Upper lobe of right lung (tissue), 1 donor: ENCODE data around the gene GPC1. TPM values are rescaled to one million over a fixed set of nuclear protein-coding genes. Genes with fewer than 3 reads are reported as not detected.
A peak's percentile ranks its signal among the peaks of the same experiment; 100 is the strongest.

Source experiments
- ATAC-seq: fragments of 200-7000 bp; cut with Tn5 transposase; one replicate; pipeline ENCODE4 v1.9.1; 2020; ENCODE audit warnings: mild to moderate bottlenecking, moderate library complexity
- DNase-seq: peaks from one replicate; pipeline ENCODE4 v3.0.0-alpha.2; 2020
- H3K27ac ChIP-seq: fragments of 200-600 bp; one replicate; pipeline ENCODE4 v1.8.0; 2022
- H3K27me3 ChIP-seq: fragments of 200-600 bp; one replicate; pipeline ENCODE4 v1.8.0; 2022; ENCODE audit warnings: mild to moderate bottlenecking
- H3K36me3 ChIP-seq: fragments of 200-600 bp; one replicate; pipeline ENCODE4 v1.8.0; 2022
- H3K4me1 ChIP-seq: fragments of 200-600 bp; one replicate; pipeline ENCODE4 v1.8.0; 2022
- H3K4me3 ChIP-seq: fragments of 200-600 bp; one replicate; pipeline ENCODE4 v1.8.0; 2022; ENCODE audit warnings: mild to moderate bottlenecking
- H3K9me3 ChIP-seq: fragments of 200-600 bp; one replicate; pipeline ENCODE4 v1.8.0; 2022
- intact Hi-C: fragments of 100-400 bp; cut with DNase I; formaldehyde crosslinking; loops from one replicate; pipeline ENCODE4 v1.11.0; 2022
- total RNA-seq: library from RNA; stranded (reverse); fragmentation: NEBNext Ultra II Directional; extraction: Animal tissue kit (Norgen Biotek cat#: 25700); gene quantifications from one replicate; pipeline ENCODE4 v1.2.1, GENCODE V29; 2021
- TF ChIP-seq, protein P1 (sequence below): fragments of 200-600 bp; IDR thresholded peaks from one replicate; pipeline ENCODE4 v1.8.0; 2022; ENCODE audit warnings: antibody characterized with exemption
- donor health status: DM: no; HTN: yes; CAD: no; lungs with severe emphysema.

The GPC1 gene
- total RNA-seq, 1 donor from 2014 or later: 24.8 TPM

DNA sequence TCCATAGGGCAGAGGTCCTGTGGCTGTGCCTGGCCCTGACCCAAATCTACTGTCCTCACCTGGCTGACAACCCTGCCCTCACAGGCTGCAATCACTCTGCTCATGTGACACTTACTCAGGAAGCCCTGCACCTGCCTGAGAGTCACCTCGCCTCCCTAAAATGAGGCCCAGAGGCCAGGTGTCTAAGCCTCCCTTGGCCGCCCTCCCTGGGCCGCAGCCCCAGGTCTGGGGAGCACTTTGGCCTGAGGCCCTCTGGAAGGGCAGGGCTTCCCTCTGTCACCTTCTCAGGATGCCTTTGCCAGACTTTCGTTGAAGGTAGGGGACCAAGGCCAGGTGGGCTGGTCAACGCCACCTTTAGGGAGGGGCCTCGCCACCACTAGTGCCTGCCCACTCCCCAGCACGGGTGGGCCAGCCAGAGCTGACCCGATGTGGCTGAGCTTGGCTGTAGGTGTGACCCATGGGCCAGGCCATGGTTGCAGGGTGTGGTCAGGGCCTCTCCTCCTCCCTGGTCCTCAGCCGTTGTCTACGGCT is 6.1 kb upstream of the GPC1 start:
- no peak for ATAC-seq
- Histone ChIP-seq H3K4me3 (no peak overlapping the region), H3K9me3 (no peaks in the 10 kb centered on the region), H3K4me1 (no peaks in the 10 kb centered on the region), H3K36me3 (no peaks in the 10 kb centered on the region), H3K27me3 (no peaks in the 10 kb centered on the region), H3K27ac (no peak overlapping the region)
- TF ChIP-seq, protein P1, sequence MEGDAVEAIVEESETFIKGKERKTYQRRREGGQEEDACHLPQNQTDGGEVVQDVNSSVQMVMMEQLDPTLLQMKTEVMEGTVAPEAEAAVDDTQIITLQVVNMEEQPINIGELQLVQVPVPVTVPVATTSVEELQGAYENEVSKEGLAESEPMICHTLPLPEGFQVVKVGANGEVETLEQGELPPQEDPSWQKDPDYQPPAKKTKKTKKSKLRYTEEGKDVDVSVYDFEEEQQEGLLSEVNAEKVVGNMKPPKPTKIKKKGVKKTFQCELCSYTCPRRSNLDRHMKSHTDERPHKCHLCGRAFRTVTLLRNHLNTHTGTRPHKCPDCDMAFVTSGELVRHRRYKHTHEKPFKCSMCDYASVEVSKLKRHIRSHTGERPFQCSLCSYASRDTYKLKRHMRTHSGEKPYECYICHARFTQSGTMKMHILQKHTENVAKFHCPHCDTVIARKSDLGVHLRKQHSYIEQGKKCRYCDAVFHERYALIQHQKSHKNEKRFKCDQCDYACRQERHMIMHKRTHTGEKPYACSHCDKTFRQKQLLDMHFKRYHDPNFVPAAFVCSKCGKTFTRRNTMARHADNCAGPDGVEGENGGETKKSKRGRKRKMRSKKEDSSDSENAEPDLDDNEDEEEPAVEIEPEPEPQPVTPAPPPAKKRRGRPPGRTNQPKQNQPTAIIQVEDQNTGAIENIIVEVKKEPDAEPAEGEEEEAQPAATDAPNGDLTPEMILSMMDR: no peak
- DNase-seq: peak; percentile 52
- intact Hi-C loops: no loop called here

DNA sequence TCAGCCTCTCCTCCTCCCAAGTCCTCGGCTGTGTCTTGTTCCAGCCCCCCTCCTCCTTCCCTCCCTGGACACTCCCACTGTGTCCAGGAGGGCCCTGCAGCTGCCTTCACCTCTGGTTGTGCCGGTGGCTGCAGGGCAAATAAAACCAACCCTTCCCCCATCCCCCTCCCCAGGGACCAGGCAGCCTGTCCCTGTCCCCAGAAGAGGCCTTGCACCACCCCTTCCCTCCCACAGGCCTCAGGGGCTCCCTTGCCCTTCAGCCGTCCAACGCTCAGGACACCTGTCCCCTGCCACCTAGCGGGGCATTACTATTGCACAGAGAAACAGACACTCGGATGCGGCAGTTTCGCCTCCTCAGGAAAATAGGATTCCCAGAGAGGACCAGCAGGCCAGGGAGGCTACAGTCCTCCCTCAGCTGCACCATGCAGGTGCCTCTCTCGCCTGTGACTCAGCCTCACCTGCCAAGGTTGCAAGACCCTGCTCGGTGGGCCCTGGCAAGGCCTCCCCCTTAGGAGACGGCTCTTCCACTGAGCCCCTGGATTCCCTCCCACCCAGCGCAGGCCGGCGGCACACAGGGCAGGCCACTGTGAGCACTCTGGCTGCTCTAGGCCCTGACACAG is 5.5 kb upstream of the GPC1 start:
- no peaks in the 10 kb centered on the region for H3K36me3 ChIP-seq
- no peaks in the 10 kb centered on the region for H3K9me3 ChIP-seq
- H3K27me3 ChIP-seq: no peaks in the 10 kb centered on the region
- no peak overlapping the region for H3K4me3 ChIP-seq
- intact Hi-C loops: no loop called here
- no peak overlapping the region for H3K27ac ChIP-seq
- TF ChIP-seq, protein P1: no peak
- H3K4me1 ChIP-seq: no peaks in the 10 kb centered on the region
- peak; percentile 46 for DNase-seq
- ATAC-seq: no peak

DNA sequence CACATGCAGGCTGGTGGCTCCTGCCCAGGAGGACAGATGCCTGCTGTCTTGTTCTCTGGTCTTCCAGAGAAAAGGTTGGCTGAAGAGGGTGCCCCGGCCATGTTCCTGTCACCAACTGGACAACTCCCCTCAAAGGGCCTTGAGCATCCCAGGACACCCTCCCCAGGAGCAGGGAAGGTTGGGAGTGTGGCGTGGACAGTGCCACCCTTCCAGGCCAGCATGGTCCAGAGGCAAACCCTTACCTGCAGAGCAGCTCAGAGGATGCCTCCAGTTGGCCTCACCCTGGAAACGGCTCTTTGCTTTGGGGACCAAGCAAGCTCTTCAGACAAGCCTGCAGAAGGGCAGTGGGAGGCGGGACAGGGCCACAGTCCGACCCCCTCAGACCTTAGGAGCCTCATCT is 4.9 kb upstream of the GPC1 start:
- Histone ChIP-seq H3K36me3 (no peaks in the 10 kb centered on the region), H3K9me3 (no peaks in the 10 kb centered on the region), H3K27ac (no peak overlapping the region), H3K4me3 (no peak overlapping the region), H3K27me3 (no peaks in the 10 kb centered on the region), H3K4me1 (no peaks in the 10 kb centered on the region)
- TF ChIP-seq, protein P1: no peak
- peak; percentile 55 for DNase-seq
- intact Hi-C loops: no loop called here
- ATAC-seq: no peak

DNA sequence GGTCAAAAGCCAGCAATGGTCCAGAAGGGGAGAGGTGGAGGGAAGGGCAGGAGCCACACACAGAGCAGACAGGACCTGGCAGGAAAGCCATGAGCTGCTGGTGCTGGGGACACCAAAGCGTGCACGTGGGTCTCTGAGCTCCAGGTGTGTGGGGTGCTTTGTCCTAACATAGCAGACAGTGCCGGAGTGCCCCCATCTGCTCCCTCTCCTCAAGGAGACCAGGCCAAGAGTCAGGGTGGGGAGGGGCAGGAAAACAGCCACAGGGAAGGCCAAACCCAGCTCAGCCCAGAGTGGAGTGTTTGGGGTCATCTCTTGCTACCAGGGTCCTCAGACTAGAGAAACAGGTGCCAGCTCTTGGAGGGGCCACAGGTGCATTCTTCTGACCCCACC is 4.2 kb upstream of the GPC1 start:
- intact Hi-C loops: no loop called here

DNA sequence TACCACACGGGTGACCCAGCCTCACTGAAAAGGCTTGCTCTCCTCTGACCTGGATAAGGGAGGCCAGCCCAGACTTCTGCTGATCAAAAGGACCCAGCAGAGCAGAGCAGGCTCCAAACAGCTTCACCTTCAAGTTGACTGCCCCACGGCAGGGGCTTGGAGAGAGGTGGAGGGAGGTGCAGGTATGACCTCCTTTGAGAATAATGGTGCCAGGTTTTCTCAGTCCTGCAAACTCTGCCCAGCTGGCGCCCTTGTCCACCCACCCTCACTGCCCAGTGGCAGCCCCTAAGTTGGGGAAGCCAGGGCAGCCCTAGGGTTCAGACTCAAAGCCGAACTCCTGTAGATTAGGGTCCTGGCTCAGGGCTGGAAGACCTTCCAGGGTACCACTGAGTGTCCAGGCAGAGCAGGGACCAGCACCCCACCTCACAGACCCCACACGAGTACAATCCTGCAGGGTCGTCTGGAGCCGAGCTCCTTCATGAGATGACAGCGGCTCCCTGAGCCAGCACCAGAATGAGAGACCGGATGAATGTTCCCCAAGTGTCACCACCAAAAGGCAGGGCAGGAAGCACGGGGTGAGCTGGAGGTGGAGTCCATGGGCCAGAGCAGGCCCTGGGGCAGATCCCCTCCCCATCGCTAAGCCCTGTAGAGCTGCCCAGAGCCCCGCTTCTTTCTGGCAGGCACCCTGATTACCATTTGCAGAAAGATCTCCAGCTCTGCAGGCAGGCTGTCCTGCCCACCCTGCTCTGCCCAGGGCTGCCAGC is 3.6 kb upstream of the GPC1 start:
- DNase-seq: peak; percentile 54
- H3K36me3 ChIP-seq: no peaks in the 10 kb centered on the region
- TF ChIP-seq, protein P1: no peak
- no peak overlapping the region for H3K4me3 ChIP-seq
- no peak for ATAC-seq
- H3K9me3 ChIP-seq: no peaks in the 10 kb centered on the region
- H3K27me3 ChIP-seq: peaks cover 7% of the 10 kb centered on the region
- H3K27ac ChIP-seq: no peak overlapping the region
- intact Hi-C loops: no loop called here
- H3K4me1 ChIP-seq: peaks cover 4% of the 10 kb centered on the region

More for the DNA sequence above, 4.2 kb upstream of the GPC1 start:
- Histone ChIP-seq H3K4me1 (no peaks in the 10 kb centered on the region), H3K9me3 (no peaks in the 10 kb centered on the region), H3K27ac (no peak overlapping the region), H3K36me3 (no peaks in the 10 kb centered on the region), H3K4me3 (no peak overlapping the region), H3K27me3 (peaks cover 1% of the 10 kb centered on the region)
- ATAC-seq (no peak), DNase-seq (no peak)
- TF ChIP-seq, protein P1: no peak
